NCI-H146 treated with DMSO at 0.1 percent for 48 hours (cell line): Measurements from ENCODE around the gene TP53BP1.
A peak's percentile ranks its signal among the peaks of the same experiment; 100 is the strongest.

ENCODE experiments used
- DNase-seq: peaks from one replicate; lab custom pipeline; 2025; ENCODE audit not compliant: unreplicated experiment; lab: John Stamatoyannopoulos, UW

TP53BP1 gene

GRCh38 chr15:43521419-43521818, 28.5 kb upstream of the TP53BP1 start:
- DNase-seq = no peak

DNA sequence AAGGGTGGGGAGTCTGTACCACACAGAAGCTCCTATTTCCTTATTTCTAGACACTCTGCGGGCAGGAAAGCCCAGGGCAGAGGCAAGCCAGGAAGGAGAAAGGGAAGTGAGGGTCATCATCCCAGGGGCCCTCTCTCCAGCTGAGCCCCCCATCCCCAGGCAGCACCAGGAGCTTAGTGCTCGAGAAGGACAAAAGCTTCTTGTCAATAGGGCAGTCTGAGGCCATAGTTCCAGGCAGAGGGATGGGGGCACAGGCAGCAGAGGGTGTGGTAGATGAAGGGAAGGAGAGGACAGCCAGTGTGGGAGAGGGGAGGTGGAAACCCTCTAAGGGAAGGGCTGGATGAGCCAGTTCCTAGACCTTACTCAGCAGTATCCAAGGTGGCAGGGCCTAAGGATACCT, 27.2 kb upstream of the TP53BP1 start:
- DNase-seq = no peak

- no peak for DNase-seq
Measured at GRCh38 chr15:43519196-43519595, 26.2 kb upstream of the TP53BP1 start.

GRCh38 chr15:43518197-43518761, 25.3 kb upstream of the TP53BP1 start:
- DNase-seq = peak; percentile 38

DNA sequence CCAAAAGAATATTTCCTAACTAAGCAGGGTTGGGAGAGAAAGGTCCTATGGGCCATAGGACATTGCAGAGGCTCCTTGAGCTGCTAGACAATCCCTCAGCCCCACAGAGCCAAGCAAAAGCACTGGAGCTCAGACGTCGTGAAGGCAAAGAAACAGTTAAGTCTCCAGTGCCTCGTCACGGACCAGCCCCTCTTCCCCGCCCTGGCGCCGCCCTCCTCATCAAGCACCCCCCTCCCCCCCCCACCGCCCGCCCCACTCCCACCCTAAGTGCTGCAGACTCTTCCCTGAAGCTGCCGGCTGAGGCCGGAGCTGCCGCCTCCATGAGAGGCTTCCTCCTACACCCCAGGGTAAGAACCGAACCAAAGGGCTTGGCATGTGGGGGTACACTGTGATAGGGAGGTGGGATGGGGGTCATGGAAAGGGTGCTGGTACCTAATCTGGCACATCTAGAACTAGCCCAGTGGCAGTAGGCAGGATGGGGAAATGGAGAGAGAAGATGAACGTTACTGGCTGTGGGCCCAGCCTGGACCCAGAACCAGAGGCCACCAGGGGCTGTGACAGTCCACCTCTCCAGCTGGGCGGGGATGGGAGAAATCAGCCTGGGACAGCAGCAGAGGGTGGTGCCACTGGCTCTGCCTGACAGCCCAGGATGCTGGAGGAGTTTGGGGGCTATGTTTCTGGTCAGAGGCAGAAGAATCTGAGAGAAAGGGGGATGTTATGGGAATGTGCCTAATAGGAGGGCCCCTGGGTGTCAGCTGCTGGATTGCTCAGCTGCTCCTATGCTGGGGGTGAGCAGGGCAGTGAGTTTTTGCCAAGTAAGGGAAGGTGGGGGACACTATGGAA, 24.6 kb upstream of the TP53BP1 start, which contains the start of gene MAP1A:
Gene MAP1A, plus strand, starts transcription at position 255 of the 843 bp plus-strand sequence. CDS start 3,866 bp downstream, outside the sequence.
- DNase-seq = no peak

DNA sequence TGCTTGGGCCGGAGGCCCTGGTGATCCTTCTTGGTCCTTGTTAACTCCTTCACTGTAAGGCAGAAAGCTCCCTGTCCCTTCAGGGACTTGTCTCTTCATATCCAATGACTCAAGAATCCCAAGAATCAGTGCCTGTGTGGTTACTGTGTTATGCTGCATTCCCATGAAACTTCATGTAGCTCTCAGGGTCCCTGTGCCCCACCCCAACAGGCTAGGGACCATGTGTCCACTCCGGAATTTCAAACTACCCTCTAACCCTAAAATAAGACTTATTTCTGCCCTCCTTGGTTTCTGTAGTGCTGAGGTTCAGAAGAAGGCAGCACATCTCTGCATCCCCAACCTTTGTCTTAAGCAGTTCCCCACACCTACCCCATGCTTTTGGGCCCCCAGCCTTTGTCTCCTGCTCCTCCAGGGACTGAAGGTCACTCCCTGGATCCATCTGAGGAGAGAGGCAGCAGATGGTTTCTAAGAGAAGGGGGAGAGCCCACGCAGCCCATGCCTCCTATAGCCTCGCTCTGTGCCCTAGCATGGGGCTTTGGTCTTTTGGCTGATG, 23.9 kb upstream of the TP53BP1 start:
- no peak for DNase-seq

DNA sequence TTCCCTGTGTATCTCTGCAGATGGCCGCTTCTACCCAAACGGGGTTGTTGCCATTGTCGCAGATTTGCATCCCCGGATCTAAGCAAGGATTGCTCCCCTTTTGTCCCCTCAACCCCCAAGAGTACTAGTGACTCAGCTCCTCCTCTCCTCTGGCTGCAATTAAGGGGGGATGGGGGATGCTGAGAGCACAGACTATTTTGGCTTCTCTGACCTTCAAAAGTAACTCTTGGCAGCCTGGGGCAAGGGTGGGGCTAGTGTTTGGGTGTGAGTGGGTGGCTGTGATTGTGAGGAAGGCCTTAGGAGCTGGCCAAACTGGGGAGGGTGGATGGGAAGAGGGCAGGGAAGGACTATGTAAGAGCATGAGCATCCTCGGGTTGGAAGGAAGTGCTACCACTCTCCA, 23.2 kb upstream of the TP53BP1 start:
- no peak for DNase-seq

DNA sequence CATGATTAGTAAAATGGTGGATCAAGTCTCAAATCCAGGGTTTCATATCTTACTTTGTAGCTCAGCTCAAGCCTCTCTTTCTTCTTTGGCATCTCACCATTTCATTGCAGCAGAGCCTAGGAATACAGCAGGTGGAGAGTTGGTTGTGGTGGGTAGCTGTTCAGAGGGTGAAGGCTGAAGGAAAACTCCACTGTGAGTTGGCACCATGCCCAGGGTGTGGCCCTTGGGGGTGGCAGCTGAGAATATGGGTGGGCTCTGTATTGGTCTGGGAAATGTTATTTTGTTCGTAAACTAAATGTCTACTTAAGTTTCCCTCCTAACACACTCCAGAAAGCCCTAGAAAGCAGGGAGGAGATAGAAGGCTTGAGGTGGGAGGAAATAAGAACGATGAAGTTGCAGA, 22.8 kb upstream of the TP53BP1 start:
- DNase-seq = no peak

GRCh38 chr15:43514241-43515057, 21.5 kb upstream of the TP53BP1 start:
- peak; percentile 25 for DNase-seq

GRCh38 chr15:43513550-43513949, 20.6 kb upstream of the TP53BP1 start:
- no peak for DNase-seq

DNA sequence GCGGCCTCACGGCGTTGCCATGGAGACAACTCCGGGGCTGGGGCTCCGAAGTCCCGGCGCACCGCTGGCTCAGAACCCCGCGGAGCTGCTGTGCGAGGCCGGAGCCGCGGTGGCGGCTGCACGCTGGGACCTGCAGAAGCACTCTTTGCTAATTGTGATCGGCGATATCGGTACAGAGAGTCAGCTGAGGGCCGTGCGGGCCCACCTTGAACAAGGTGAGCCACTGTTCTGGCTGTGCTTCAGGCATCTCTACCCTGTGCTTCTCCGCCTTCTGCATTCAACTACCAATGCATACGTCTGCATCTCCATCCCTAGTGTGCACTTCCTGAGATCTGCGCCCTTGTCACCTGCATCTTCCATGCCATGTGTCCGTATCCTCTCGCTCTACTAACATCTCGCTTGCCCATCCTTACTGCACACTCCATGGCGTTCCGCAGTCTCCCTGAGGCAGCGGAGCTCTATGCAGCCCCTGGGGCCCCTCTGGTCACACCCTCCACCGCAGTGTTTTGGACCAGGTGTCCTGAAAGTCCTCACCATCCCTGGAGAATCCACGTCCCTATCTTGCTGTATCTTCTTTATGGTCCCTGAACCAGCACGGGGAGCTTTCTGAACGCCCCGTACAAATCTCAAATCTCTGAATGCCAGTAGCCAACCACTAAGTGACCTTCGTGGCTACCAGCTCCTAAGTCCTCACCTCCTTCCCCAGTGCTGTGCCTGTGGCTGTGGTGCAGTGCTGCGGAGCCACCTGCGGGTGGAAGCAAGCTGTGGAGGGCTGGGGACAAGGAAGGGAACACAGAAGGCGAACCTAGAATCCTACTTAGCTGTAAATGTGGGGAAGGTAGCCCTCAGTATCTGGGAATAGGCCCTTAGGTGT, 18.3 kb upstream of the TP53BP1 start:
- DNase-seq = peak; percentile 65

DNA sequence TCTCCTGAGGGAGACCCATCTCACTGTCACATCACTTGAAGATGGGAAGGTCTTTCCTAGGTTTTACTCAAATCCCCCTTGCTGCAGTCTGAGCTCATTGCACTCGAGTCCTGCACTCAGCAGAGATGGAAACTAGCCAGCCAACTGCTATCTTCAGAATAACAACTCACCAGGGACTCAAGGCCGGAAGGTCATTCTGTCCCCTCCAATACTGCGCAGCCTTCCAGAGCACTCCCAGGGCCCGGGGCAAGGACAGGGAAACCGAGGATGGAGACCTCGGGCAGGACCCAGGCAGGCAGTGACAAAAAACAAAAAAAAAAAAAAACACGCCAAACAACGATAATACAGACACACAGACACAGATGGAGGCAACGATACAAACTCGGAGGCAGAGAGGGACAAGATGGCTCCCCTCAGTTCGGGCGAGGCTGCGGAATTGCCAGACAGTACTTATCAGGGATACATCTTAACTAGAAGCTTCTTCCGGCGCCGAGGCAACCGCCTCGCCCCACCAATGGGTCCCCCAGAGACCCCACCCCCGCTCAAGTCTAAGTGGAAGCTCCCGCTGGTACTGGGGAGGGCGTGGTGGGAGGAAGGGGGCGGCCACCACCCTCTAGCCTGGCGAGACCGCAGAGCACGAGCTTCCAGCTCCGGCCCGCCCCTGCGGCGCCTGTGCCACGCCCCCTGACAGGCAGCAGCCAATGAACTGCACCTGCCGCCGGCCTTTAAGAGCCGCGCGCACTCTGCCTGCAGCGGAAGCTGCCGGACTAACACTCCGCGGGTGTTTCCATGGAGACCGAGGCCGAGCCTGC, 17.4 kb upstream of the TP53BP1 start:
- DNase-seq = peak; percentile 84

GRCh38 chr15:43509660-43510199, 16.8 kb upstream of the TP53BP1 start:
- DNase-seq = no peak

DNA sequence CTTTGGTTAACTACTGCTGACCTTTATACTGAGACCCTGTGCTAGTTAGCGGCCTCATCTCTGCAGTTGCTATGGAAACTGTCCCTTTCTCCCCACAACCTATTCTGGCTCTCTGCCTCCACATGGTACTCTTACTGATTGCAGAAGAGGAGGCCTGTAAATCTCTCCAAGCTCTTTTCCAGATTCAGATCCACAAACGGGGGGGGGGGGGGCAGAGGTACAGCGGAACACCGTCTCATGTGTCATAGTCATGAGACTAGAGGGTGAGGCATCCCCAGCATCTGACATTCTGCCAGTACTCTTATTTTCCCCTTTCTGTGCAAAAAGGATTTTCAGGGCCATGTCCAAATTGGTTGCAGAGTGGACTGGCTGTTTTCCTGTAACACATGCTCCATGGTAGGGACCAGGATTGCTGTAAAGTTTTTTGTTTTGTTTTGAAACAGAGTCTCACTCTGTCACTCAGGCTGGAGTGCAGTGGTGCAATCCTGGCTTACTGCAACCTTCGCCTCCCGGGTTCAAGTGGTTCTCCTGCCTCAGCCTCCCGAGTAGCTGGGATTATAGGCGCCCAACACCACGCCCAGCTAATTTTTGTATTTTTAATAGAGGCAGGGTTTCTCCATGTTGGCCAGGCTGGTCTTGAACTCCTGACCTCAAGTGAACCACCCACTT, 16.2 kb upstream of the TP53BP1 start:
- DNase-seq = no peak

DNA sequence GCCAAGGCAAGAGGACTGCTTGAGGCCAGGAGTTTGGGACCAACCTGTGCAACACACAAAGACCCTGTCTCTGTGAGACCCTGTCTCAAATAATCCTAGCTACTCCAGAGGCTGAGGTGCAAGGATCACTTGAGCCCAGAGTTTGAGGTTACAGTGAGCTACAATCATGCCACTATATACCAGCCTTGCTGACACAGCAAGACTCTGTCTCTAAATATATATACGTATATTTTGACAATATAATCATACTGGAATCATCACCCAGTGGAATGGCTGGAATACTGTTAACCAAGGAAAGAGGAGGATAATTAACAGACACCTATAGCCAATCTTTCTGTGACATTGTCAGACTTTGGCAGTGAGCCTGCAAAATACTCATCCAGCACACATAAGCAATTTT, 15.5 kb upstream of the TP53BP1 start:
- DNase-seq = no peak

DNA sequence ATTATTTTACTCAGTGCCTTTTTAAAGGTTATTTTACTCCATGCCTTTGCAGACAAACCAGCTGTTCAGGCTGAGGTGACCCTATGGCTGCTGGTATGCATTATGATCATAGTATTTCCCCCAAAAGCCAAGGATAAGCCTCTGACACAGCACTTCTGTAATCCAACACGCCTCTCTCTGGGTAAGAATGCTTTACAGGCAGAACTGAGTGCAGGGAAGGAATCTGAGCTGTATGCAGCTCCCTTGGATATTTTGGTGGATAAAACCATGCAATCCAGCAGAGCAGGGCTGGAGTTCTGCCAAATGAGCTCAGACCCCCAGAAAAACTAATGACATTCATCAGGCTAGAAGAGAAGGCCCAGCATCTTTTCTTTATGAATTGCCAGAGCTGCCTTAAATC, 12.8 kb upstream of the TP53BP1 start:
- no peak for DNase-seq

GRCh38 chr15:43499635-43500034, 6.7 kb upstream of the TP53BP1 start:
- DNase-seq = no peak

DNA sequence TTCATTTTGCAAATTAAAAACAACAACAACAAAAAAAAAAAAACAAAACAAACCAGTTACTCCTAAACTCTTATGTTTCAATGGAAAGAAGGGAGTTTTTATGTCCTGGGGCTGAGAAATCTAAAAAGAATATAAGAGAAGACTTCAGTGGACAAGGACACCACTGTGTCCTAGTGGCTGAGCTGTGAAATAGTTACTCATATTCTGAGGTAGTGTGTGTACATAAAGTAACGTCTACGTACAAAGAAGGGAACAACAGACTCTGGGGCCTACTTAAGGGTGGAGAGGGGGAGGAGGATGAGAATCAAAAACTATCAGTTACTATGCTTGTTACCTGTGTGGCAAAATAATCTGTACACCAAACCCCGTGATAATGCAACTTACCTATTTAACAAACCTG, 6.0 kb upstream of the TP53BP1 start:
- DNase-seq = no peak
